Fibroblast of mammary gland (primary cell): Measurements from ENCODE around the gene ADNP2.

ENCODE experiments used
- DNase-seq: peaks from one replicate; pipeline ENCODE4 v3.0.0-alpha.2; 2010; ENCODE audit warnings: low read depth
- H3K4me3 ChIP-seq: 2 replicates; pipeline ENCODE4 v1.5.1; 2011; ENCODE audit warnings: low read depth, mild to moderate bottlenecking, low read length, moderate library complexity; ENCODE audit not compliant: control insufficient read depth
- CTCF ChIP-seq: conservative IDR thresholded peaks from 2 replicates; pipeline ENCODE4 v1.5.1; 2011; ENCODE audit warnings: low read depth, low read length, inconsistent platforms; ENCODE audit not compliant: control insufficient read depth, insufficient read depth

Gene ADNP2

GRCh38 chr18:80130555-80130954 is 21.5 kb downstream of the ADNP2 start:
- DNase-seq, result no peak
- no peak for TF ChIP-seq CTCF
- H3K4me3 ChIP-seq, result no peak overlapping the region

- TF ChIP-seq CTCF, result no peak
- DNase-seq, result no peak
- no peak overlapping the region for H3K4me3 ChIP-seq
Measured at GRCh38 chr18:80132180-80132812, 23.2 kb downstream of the ADNP2 start.

GRCh38 chr18:80133124-80133523 is 24.1 kb downstream of the ADNP2 start:
- H3K4me3 ChIP-seq, result no peak overlapping the region
- no peak for DNase-seq
- TF ChIP-seq CTCF, result no peak

- no peak for DNase-seq
- H3K4me3 ChIP-seq, result no peak overlapping the region
- no peak for TF ChIP-seq CTCF
Measured at GRCh38 chr18:80135136-80135535, 26.1 kb downstream of the ADNP2 start.

- H3K4me3 ChIP-seq, result no peak overlapping the region
- TF ChIP-seq CTCF, result no peak
- DNase-seq, result no peak
Measured at GRCh38 chr18:80136679-80137078, 27.6 kb downstream of the ADNP2 start.

- H3K4me3 ChIP-seq, result no peak overlapping the region
- TF ChIP-seq CTCF, result no peak
- DNase-seq, result no peak
Measured at GRCh38 chr18:80137137-80137536, 28.1 kb downstream of the ADNP2 start.

- no peak for DNase-seq
- no peak for TF ChIP-seq CTCF
- H3K4me3 ChIP-seq, result no peak overlapping the region
Measured at GRCh38 chr18:80137976-80138375, 28.9 kb downstream of the ADNP2 start.
